Ishikawa (cell line): Measurements from ENCODE around the gene RABEP2.

ENCODE experiments used
- CEBPB ChIP-seq: IDR thresholded peaks from 2 replicates; pipeline ENCODE4 v1.6.1; 2012
- CREB1 ChIP-seq: IDR thresholded peaks from 2 replicates; pipeline ENCODE4 v1.6.1; 2012; ENCODE audit warnings: low read depth
- EGR1 ChIP-seq: IDR thresholded peaks from 2 replicates; pipeline ENCODE4 v1.6.1; 2012
- EP300 ChIP-seq: IDR thresholded peaks from 2 replicates; pipeline ENCODE4 v1.6.1; 2012; ENCODE audit warnings: borderline replicate concordance
- FOXM1 ChIP-seq: IDR thresholded peaks from 2 replicates; pipeline ENCODE4 v1.6.1; 2012; ENCODE audit warnings: low read depth, borderline replicate concordance
- NFIC ChIP-seq: IDR thresholded peaks from 2 replicates; pipeline ENCODE4 v1.6.1; 2012
- RAD21 ChIP-seq: IDR thresholded peaks from 2 replicates; pipeline ENCODE4 v1.6.1; 2012; ENCODE audit warnings: low read depth
- TAF1 ChIP-seq: IDR thresholded peaks from 2 replicates; pipeline ENCODE4 v1.6.1; 2012; ENCODE audit warnings: low read depth, mild to moderate bottlenecking
- TCF12 ChIP-seq: IDR thresholded peaks from 2 replicates; pipeline ENCODE4 v1.6.1; 2012; ENCODE audit warnings: low read depth
- TEAD4 ChIP-seq: IDR thresholded peaks from 2 replicates; pipeline ENCODE4 v1.6.1; 2012
- YY1 ChIP-seq: IDR thresholded peaks from 2 replicates; pipeline ENCODE4 v1.6.1; 2012; ENCODE audit warnings: low read depth
- ZBTB7A ChIP-seq: IDR thresholded peaks from 2 replicates; pipeline ENCODE4 v1.6.1; 2012; ENCODE audit warnings: low read depth
- TF ChIP-seq, protein P1 (sequence below): IDR thresholded peaks from 2 replicates; pipeline ENCODE4 v1.6.1; 2012
- TF ChIP-seq, protein P2 (sequence below): IDR thresholded peaks from 2 replicates; pipeline ENCODE4 v1.6.1; 2012
- TF ChIP-seq, protein P3 (sequence below): IDR thresholded peaks from 2 replicates; pipeline ENCODE4 v1.6.1; 2012; ENCODE audit warnings: low read depth, mild to moderate bottlenecking

RABEP2 gene

DNA sequence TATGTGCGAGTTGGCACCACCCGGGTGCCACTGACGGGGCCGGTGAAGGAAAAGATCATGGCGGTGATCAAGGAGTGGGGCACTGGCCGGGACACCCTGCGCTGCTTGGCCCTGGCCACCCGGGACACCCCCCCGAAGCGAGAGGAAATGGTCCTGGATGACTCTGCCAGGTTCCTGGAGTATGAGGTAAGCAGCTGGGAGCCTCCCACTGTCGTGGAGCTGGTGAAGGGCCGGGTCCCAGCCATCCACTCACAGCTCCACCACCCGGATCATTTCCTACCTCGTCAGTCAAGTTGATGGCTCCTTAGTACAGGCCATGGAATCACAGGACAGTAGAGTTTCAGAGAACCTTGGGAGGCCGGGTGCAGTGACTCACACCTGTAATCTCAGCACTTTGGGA, 26.8 kb downstream of the RABEP2 start:
- TF ChIP-seq EGR1: no peak
- TF ChIP-seq, protein P1, sequence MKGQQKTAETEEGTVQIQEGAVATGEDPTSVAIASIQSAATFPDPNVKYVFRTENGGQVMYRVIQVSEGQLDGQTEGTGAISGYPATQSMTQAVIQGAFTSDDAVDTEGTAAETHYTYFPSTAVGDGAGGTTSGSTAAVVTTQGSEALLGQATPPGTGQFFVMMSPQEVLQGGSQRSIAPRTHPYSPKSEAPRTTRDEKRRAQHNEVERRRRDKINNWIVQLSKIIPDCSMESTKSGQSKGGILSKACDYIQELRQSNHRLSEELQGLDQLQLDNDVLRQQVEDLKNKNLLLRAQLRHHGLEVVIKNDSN: no peak
- no peak for TF ChIP-seq RAD21
- TF ChIP-seq, protein P2, sequence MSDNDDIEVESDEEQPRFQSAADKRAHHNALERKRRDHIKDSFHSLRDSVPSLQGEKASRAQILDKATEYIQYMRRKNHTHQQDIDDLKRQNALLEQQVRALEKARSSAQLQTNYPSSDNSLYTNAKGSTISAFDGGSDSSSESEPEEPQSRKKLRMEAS: no peak
- TF ChIP-seq, protein P3, sequence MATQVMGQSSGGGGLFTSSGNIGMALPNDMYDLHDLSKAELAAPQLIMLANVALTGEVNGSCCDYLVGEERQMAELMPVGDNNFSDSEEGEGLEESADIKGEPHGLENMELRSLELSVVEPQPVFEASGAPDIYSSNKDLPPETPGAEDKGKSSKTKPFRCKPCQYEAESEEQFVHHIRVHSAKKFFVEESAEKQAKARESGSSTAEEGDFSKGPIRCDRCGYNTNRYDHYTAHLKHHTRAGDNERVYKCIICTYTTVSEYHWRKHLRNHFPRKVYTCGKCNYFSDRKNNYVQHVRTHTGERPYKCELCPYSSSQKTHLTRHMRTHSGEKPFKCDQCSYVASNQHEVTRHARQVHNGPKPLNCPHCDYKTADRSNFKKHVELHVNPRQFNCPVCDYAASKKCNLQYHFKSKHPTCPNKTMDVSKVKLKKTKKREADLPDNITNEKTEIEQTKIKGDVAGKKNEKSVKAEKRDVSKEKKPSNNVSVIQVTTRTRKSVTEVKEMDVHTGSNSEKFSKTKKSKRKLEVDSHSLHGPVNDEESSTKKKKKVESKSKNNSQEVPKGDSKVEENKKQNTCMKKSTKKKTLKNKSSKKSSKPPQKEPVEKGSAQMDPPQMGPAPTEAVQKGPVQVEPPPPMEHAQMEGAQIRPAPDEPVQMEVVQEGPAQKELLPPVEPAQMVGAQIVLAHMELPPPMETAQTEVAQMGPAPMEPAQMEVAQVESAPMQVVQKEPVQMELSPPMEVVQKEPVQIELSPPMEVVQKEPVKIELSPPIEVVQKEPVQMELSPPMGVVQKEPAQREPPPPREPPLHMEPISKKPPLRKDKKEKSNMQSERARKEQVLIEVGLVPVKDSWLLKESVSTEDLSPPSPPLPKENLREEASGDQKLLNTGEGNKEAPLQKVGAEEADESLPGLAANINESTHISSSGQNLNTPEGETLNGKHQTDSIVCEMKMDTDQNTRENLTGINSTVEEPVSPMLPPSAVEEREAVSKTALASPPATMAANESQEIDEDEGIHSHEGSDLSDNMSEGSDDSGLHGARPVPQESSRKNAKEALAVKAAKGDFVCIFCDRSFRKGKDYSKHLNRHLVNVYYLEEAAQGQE: no peak
- TF ChIP-seq FOXM1: no peak
- TF ChIP-seq CEBPB: no peak
- no peak for TF ChIP-seq TAF1
- TF ChIP-seq TCF12: no peak
- no peak for TF ChIP-seq YY1
- no peak for TF ChIP-seq TEAD4
- no peak for TF ChIP-seq NFIC
- TF ChIP-seq CREB1: no peak
- TF ChIP-seq EP300: no peak
- TF ChIP-seq ZBTB7A: no peak

DNA sequence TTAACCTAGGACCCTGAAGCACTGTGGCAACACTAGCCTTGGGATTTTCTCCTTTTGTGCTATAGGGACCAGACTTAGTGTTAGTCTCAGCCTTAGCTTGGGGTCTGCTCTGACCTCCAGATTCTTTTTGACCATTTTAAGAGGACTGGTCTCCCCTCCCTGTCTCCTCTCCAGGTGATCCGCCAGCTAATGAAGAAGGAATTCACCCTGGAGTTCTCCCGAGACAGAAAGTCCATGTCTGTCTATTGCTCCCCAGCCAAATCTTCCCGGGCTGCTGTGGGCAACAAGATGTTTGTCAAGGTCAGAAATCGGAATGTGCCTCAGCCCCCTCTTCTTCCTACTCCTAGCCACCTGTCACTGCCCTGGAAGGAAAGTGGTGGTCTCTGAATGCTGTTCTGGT, 27.2 kb downstream of the RABEP2 start:
- TF ChIP-seq, protein P1: no peak
- TF ChIP-seq CREB1 (no peak), TCF12 (no peak), FOXM1 (no peak), TAF1 (no peak), YY1 (no peak), ZBTB7A (no peak), RAD21 (no peak), NFIC (no peak), EP300 (no peak), CEBPB (no peak), EGR1 (no peak), TEAD4 (no peak)
- TF ChIP-seq, protein P2: no peak
- TF ChIP-seq, protein P3: no peak

DNA sequence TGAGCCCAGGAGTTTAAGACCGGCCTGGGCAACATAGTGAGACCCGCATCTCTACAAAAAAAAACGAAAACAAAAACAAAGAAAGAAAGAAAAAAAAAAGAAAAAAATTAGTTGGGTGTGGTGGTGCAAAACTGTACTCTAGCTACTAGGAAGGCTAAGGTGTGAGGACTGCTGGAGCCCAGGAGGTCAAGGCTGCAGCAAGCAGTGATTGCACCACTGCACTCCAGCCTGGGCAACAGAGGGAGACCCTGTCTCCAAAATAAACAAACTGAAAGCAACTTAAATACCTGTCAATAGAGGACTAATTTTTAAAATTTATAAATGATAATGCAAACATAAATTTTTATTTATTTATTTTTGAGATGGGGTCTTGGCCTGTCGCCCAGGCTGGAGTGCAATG, 29.4 kb downstream of the RABEP2 start:
- no peak for TF ChIP-seq TEAD4
- TF ChIP-seq, protein P2: no peak
- TF ChIP-seq CREB1: no peak
- no peak for TF ChIP-seq RAD21

DNA sequence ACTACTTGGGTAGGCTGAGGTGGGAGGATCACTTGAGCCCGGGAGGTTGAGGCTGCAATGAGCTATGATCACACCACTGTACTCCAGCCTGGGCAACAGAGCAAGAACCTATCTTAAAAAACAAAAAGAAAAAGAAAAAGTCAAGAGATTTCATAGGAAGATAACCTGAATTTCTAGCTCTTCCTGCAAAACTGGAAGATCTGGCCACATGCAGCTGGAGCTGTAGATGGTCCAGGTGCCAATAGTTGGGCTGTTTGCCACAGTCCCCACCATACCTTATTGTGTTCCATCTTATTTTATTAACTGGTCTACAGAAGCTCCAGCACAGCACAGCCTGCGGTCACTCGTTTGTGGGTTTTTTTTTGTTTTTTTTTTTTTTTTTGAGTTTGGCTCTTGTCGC, 31.7 kb downstream of the RABEP2 start:
- TF ChIP-seq, protein P2: no peak
- TF ChIP-seq FOXM1 (no peak), TAF1 (no peak), ZBTB7A (no peak), EGR1 (no peak), CEBPB (no peak)
- TF ChIP-seq, protein P3: no peak
